ENCODE measurements around the gene MYCBP2.
"Not testable (repeated sequence)": the region's sequence is repeated elsewhere in the genome, so short reads cannot be mapped to it uniquely, and the experiment has no call there.

MYCBP2 gene

DNA sequence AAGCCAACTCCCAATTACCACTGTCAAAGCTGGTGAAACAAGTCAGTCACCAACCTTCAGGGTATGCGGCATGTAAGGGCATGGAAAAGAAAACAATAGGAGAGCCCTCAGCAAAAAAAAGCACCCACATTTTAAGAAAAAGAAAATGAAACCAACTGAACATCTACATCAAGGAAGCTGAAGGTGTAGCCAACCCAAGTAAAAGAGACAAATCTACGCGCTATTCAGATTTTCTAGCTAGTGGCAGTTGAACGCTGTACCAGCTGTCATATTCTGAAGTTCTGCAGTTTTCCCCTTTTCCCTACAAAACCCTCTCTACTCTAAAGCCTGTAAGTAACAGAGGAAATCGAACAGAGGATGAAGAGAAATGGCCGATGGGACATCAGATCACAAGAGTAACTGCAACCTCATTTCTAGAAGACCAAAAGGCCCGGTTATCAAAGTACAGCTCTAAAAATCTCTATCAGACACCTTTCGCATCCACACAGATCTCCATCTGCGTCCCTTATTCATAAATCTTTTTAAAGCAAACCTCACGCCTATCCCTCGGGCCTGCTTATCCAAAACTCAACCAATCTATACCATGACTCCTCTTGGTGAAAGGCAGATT lies 1.4 kb downstream of the MYCBP2 start:
- Histone ChIP-seq H3K18ac (ENCODE audit: low read length) (no peak overlapping the region), H3K27ac (ENCODE audit: low read depth, low read length) (no peak overlapping the region), H4K5ac (ENCODE audit: low read length) (no peak overlapping the region), H3K56ac (ENCODE audit: low read length) (peak overlapping the region; percentile 88), H3K36me3 (ENCODE audit: control insufficient read depth, insufficient read depth, low read length) (no peaks in the 10 kb centered on the region), H3K23ac (ENCODE audit: low read length) (no peak overlapping the region), H3K4me3 (ENCODE audit: low read length) (peak overlapping the region; percentile 1), H3K27me3 (ENCODE audit: insufficient read depth, low read length, poor library complexity) (no peaks in the 10 kb centered on the region), H2BK120ac (ENCODE audit: low read depth, low read length) (no peak overlapping the region), H3K4me1 (ENCODE audit: control insufficient read depth, low read depth, low read length) (peaks cover 10% of the 10 kb centered on the region), H3K4ac (ENCODE audit: low read depth, low read length) (no peak overlapping the region), H3K79me2 (ENCODE audit: control insufficient read depth, insufficient read depth, low read length) (peaks cover 32% of the 10 kb centered on the region), H2AK5ac (ENCODE audit: low read length) (no peak overlapping the region), H4K8ac (ENCODE audit: low read depth, low read length) (no peak overlapping the region), H3K9ac (ENCODE audit: low read length) (peak overlapping the region; percentile 58), H3K4me2 (ENCODE audit: low read length) (peak overlapping the region; percentile 32), H3K79me1 (ENCODE audit: low read length) (peaks cover 9% of the 10 kb centered on the region), H2BK15ac (replicated peaks; ENCODE audit: low read depth) (no peak overlapping the region), H2BK5ac (ENCODE audit: low read length) (no peak overlapping the region)
- no CpG with 5 or more reads among the region's 11 CpGs for WGBS (ENCODE audit: extremely low coverage, insufficient coverage, low lambda C conversion rate)
- DNase-seq: no peak

DNA sequence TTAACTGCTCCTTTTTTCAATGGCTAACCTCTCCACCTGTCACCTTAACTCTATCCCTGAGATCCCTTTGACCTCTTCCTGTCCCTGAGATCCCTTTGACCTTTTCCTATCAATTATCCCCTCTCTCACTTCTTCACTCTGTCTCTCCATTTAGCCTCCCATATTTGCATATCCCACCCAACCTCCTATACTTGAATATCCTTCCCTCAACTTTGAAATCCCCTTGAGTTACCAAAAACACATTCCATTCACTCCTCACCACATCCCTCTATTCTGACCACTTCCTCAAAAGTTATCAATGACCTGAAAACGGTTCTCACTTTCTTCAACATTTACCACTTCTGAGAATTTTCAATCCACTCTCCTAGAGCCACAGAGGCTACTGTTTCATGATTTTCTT lies 3.0 kb downstream of the MYCBP2 start:
- H3K23ac ChIP-seq (ENCODE audit: low read length): no peak overlapping the region
- no peak overlapping the region for H3K4me3 ChIP-seq (ENCODE audit: low read length)
- no peaks in the 10 kb centered on the region for H3K27me3 ChIP-seq (ENCODE audit: insufficient read depth, low read length, poor library complexity)
- no peak overlapping the region for H2BK15ac ChIP-seq (replicated peaks; ENCODE audit: low read depth)
- H3K56ac ChIP-seq (ENCODE audit: low read length): no peak overlapping the region
- no peak overlapping the region for H2BK5ac ChIP-seq (ENCODE audit: low read length)
- no peak overlapping the region for H2AK5ac ChIP-seq (ENCODE audit: low read length)
- H3K9ac ChIP-seq (ENCODE audit: low read length): no peak overlapping the region
- H3K4ac ChIP-seq (ENCODE audit: low read depth, low read length): no peak overlapping the region
- H2BK120ac ChIP-seq (ENCODE audit: low read depth, low read length): no peak overlapping the region
- H4K5ac ChIP-seq (ENCODE audit: low read length): no peak overlapping the region
- no peak for DNase-seq
- no CpG with 5 or more reads among the region's 1 CpG for WGBS (ENCODE audit: extremely low coverage, insufficient coverage, low lambda C conversion rate)
- peaks cover 16% of the 10 kb centered on the region for H3K79me1 ChIP-seq (ENCODE audit: low read length)
- no peak overlapping the region for H3K18ac ChIP-seq (ENCODE audit: low read length)
- H3K4me2 ChIP-seq (ENCODE audit: low read length): no peak overlapping the region
- no peak overlapping the region for H4K8ac ChIP-seq (ENCODE audit: low read depth, low read length)
- peaks cover 10% of the 10 kb centered on the region for H3K4me1 ChIP-seq (ENCODE audit: control insufficient read depth, low read depth, low read length)
- H3K27ac ChIP-seq (ENCODE audit: low read depth, low read length): no peak overlapping the region
- peaks cover 45% of the 10 kb centered on the region for H3K79me2 ChIP-seq (ENCODE audit: control insufficient read depth, insufficient read depth, low read length)
- H3K36me3 ChIP-seq (ENCODE audit: control insufficient read depth, insufficient read depth, low read length): no peaks in the 10 kb centered on the region

DNA sequence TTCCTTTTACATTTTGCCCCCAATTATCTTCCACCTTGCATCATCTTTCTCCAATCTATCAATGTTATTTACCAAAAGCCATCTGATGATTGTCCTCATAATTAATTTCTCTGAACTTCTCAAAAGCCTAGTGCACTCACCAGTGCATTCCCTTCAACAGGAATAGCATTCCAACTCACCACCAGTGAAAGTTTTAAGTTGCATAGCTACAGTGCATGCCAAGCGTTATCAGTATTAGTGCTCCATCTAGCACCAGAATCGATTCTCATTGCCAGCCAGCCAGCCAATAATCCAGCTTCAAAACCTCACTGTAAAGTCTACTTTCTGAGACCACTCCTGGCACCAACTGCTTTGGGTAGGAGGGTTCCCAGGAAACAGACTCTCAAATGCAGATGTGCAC lies 7.4 kb downstream of the MYCBP2 start:
- Histone ChIP-seq H2BK15ac (replicated peaks; ENCODE audit: low read depth) (no peak overlapping the region), H3K4me3 (ENCODE audit: low read length) (no peak overlapping the region), H3K79me2 (ENCODE audit: control insufficient read depth, insufficient read depth, low read length) (peaks cover 43% of the 10 kb centered on the region), H3K4ac (ENCODE audit: low read depth, low read length) (no peak overlapping the region), H3K9ac (ENCODE audit: low read length) (no peak overlapping the region), H3K36me3 (ENCODE audit: control insufficient read depth, insufficient read depth, low read length) (no peaks in the 10 kb centered on the region), H2BK120ac (ENCODE audit: low read depth, low read length) (no peak overlapping the region), H3K4me2 (ENCODE audit: low read length) (no peak overlapping the region), H3K4me1 (ENCODE audit: control insufficient read depth, low read depth, low read length) (peaks cover 2% of the 10 kb centered on the region), H4K8ac (ENCODE audit: low read depth, low read length) (no peak overlapping the region), H2BK5ac (ENCODE audit: low read length) (no peak overlapping the region), H4K5ac (ENCODE audit: low read length) (no peak overlapping the region), H3K27me3 (ENCODE audit: insufficient read depth, low read length, poor library complexity) (no peaks in the 10 kb centered on the region), H2AK5ac (ENCODE audit: low read length) (no peak overlapping the region), H3K79me1 (ENCODE audit: low read length) (peaks cover 16% of the 10 kb centered on the region), H3K23ac (ENCODE audit: low read length) (no peak overlapping the region), H3K18ac (ENCODE audit: low read length) (no peak overlapping the region), H3K56ac (ENCODE audit: low read length) (no peak overlapping the region), H3K27ac (ENCODE audit: low read depth, low read length) (no peak overlapping the region)
- no CpG with 5 or more reads among the region's 2 CpGs for WGBS (ENCODE audit: extremely low coverage, insufficient coverage, low lambda C conversion rate)
- DNase-seq: no peak

DNA sequence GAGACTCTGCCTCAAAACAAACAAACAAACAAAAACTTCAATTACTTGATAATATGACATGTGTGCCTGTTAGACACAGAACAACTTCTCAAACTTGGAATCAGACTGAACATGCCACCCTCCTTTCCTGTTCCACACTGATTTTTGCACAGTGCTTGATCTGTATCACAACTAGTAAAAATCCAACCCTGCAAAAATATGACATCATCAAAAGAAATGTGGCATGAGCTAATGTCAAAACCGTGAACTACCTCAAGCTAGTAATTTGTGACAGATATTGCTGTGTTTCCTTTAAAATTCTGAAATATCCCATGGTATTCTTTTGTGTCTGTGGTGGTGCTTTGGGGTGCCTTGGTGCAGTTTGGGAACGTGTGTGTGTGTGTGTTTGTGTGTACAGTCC lies 8.2 kb downstream of the MYCBP2 start:
- Histone ChIP-seq H3K4me3 (ENCODE audit: low read length) (no peak overlapping the region), H3K79me1 (ENCODE audit: low read length) (peaks cover 18% of the 10 kb centered on the region), H4K8ac (ENCODE audit: low read depth, low read length) (no peak overlapping the region), H2BK15ac (replicated peaks; ENCODE audit: low read depth) (no peak overlapping the region), H2AK5ac (ENCODE audit: low read length) (no peak overlapping the region), H2BK5ac (ENCODE audit: low read length) (no peak overlapping the region), H3K4me1 (ENCODE audit: control insufficient read depth, low read depth, low read length) (no peaks in the 10 kb centered on the region), H3K27ac (ENCODE audit: low read depth, low read length) (no peak overlapping the region), H3K56ac (ENCODE audit: low read length) (no peak overlapping the region), H3K79me2 (ENCODE audit: control insufficient read depth, insufficient read depth, low read length) (peaks cover 50% of the 10 kb centered on the region), H3K9ac (ENCODE audit: low read length) (no peak overlapping the region), H3K36me3 (ENCODE audit: control insufficient read depth, insufficient read depth, low read length) (no peaks in the 10 kb centered on the region), H2BK120ac (ENCODE audit: low read depth, low read length) (no peak overlapping the region), H4K5ac (ENCODE audit: low read length) (no peak overlapping the region), H3K4ac (ENCODE audit: low read depth, low read length) (no peak overlapping the region), H3K27me3 (ENCODE audit: insufficient read depth, low read length, poor library complexity) (no peaks in the 10 kb centered on the region), H3K4me2 (ENCODE audit: low read length) (no peak overlapping the region), H3K18ac (ENCODE audit: low read length) (no peak overlapping the region), H3K23ac (ENCODE audit: low read length) (peak overlapping the region; percentile 7)
- no CpG with 5 or more reads among the region's 2 CpGs for WGBS (ENCODE audit: extremely low coverage, insufficient coverage, low lambda C conversion rate)
- no peak for DNase-seq

DNA sequence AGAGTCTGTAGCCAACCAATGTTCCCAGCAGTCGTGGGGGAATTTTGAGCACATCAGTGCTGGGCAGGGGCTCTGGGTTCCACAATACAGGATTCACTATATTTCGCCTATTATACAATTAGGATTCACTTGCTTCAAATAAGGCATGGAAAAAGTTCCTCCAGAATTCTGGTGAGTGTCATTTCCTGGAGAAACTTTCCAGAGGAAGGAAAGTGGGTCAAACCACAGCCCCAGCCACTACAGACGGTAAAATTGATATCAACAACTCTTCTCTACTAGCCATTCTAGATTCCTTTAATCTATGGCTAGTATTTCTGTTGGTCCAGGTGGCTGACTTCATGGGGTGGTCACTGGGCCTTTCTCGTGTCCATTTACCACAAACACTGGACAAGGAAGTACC lies 10.5 kb downstream of the MYCBP2 start:
- Histone ChIP-seq H3K79me1 (ENCODE audit: low read length) (peaks cover 14% of the 10 kb centered on the region), H3K4ac (ENCODE audit: low read depth, low read length) (no peak overlapping the region), H3K27me3 (ENCODE audit: insufficient read depth, low read length, poor library complexity) (no peaks in the 10 kb centered on the region), H2BK120ac (ENCODE audit: low read depth, low read length) (no peak overlapping the region), H3K79me2 (ENCODE audit: control insufficient read depth, insufficient read depth, low read length) (peaks cover 39% of the 10 kb centered on the region), H3K4me2 (ENCODE audit: low read length) (no peak overlapping the region), H3K18ac (ENCODE audit: low read length) (no peak overlapping the region), H3K27ac (ENCODE audit: low read depth, low read length) (no peak overlapping the region), H4K8ac (ENCODE audit: low read depth, low read length) (no peak overlapping the region), H2BK15ac (replicated peaks; ENCODE audit: low read depth) (no peak overlapping the region), H3K56ac (ENCODE audit: low read length) (no peak overlapping the region), H3K23ac (ENCODE audit: low read length) (no peak overlapping the region), H3K9ac (ENCODE audit: low read length) (no peak overlapping the region), H2BK5ac (ENCODE audit: low read length) (no peak overlapping the region), H4K5ac (ENCODE audit: low read length) (no peak overlapping the region), H3K4me3 (ENCODE audit: low read length) (no peak overlapping the region), H3K4me1 (ENCODE audit: control insufficient read depth, low read depth, low read length) (no peaks in the 10 kb centered on the region), H2AK5ac (ENCODE audit: low read length) (no peak overlapping the region), H3K36me3 (ENCODE audit: control insufficient read depth, insufficient read depth, low read length) (no peaks in the 10 kb centered on the region)
- DNase-seq: no peak
- WGBS (ENCODE audit: extremely low coverage, insufficient coverage, low lambda C conversion rate): no CpG with 5 or more reads among the region's 4 CpGs

DNA sequence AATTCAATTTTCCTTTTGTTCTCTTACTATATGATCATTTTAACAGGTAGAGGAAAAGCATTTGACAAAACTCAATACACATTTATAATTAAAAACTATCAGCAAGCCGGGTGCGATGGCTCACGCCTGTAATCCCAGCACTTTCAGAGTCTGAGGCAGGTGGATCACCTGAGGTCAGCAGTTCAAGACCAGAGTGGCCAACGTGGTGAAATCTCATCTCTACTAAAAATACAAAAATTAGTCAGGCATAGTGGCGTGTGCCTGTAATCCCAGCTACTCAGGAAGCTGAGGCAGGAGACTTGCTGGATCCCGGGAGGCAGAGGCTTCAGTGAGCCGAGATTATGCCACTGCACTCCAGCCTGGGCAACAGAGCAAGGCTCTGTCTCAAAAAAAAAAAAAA lies 11.4 kb downstream of the MYCBP2 start:
- not testable (repeated sequence) for H3K27ac ChIP-seq (ENCODE audit: low read depth, low read length); H3K4me3 ChIP-seq (ENCODE audit: low read length); DNase-seq; H3K18ac ChIP-seq (ENCODE audit: low read length); H3K4ac ChIP-seq (ENCODE audit: low read depth, low read length); H3K23ac ChIP-seq (ENCODE audit: low read length); H3K36me3 ChIP-seq (ENCODE audit: control insufficient read depth, insufficient read depth, low read length); H3K27me3 ChIP-seq (ENCODE audit: insufficient read depth, low read length, poor library complexity); H2BK5ac ChIP-seq (ENCODE audit: low read length); H3K9ac ChIP-seq (ENCODE audit: low read length); H3K4me2 ChIP-seq (ENCODE audit: low read length); H2BK15ac ChIP-seq (replicated peaks; ENCODE audit: low read depth); H3K56ac ChIP-seq (ENCODE audit: low read length); H2BK120ac ChIP-seq (ENCODE audit: low read depth, low read length); H3K4me1 ChIP-seq (ENCODE audit: control insufficient read depth, low read depth, low read length); H4K8ac ChIP-seq (ENCODE audit: low read depth, low read length); H2AK5ac ChIP-seq (ENCODE audit: low read length); H4K5ac ChIP-seq (ENCODE audit: low read length)
- whole genome bisulfite sequencing (ENCODE audit: extremely low coverage, insufficient coverage, low lambda C conversion rate): no CpG with 5 or more reads among the region's 7 CpGs
- peaks cover 39% of the 10 kb centered on the region for H3K79me2 ChIP-seq (ENCODE audit: control insufficient read depth, insufficient read depth, low read length)
- H3K79me1 ChIP-seq (ENCODE audit: low read length): peaks cover 13% of the 10 kb centered on the region

All from mesendoderm (in vitro differentiated cells).